GM18868 (cell line): Measurements from ENCODE around the gene FAM219A.

ENCODE experiments used
- ATAC-seq: cut with Tn5 transposase; IDR thresholded peaks from one replicate; pipeline ENCODE4 v1.9.1; 2021; ENCODE audit warnings: mild to moderate bottlenecking, moderate library complexity; ENCODE audit not compliant: unreplicated experiment

Gene FAM219A, protein sequence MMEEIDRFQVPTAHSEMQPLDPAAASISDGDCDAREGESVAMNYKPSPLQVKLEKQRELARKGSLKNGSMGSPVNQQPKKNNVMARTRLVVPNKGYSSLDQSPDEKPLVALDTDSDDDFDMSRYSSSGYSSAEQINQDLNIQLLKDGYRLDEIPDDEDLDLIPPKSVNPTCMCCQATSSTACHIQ

DNA sequence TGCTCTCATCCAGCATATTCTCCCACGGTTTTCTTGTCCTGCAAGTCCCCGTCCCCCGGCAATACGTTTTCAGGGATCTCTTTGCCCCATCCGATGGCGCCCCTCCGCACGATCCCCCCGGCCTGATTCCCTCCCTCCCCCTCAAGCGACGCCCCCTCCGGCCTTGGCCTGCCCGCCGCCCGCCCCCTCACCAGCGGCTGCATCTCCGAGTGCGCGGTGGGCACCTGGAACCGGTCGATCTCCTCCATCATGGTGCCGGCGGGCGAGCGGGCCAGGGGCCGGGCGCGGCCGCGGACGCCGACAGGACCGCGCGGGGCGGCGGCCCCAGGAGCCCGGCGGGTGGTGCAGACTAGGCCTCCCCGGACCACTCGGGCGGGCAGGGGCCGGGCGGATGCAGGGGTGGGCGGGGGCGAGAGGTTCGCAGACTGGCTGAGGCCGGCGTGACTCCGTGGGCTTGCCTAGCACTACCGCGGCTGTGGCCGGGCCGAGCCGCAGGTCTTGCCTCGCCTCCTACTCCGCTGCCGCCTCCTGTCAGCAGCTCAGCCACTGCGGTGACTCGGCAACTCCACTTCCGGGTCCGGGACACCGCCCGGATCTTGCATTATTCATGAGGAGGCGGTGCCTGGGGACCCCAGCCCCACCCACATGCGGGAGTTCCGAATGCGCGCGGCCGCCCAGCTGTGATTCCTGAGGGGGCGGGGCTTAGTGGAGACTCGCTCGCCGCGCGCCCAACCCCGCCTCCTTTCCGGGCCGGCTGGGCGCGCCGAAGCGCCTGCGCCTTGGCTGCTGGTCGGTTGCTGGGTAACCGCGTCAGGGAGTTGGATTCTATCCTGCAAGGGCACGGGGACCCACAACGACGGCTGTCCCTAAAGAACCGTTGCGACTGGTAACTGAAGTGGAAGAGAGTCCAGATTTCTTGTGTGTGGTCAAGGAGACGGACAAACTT lies at the start of gene FAM219A, which contains the start of gene DNAI1:
Gene FAM219A, minus strand, starts transcription at position 558 of the 946 bp plus-strand sequence. Its CDS starts 307 bp downstream, at position 251.
Gene DNAI1, plus strand, starts transcription at position 793 of the 946 bp plus-strand sequence. CDS start 201 bp downstream, outside the sequence.
- ATAC-seq: peak; percentile 98

DNA sequence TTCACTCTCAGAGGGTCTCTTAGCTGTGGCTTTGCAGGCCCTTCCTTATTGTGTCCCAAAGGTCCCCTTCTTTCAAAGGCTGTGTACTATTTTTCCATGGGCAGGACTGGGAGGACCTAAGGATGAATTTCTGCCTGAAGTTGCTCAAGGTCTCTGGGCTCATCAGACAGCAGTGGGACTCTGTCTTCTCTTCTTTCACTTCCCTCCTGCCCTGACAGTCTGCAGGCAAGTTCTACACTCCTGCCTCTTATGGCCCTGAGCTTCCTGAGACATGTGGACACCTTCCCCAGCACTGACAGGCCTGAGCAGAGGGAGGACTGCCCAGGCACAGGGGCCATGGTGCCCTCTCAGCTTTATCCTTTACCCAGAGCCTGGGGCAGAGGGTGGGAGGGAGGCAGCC lies 49.6 kb upstream of the FAM219A start:
- no peak for ATAC-seq

DNA sequence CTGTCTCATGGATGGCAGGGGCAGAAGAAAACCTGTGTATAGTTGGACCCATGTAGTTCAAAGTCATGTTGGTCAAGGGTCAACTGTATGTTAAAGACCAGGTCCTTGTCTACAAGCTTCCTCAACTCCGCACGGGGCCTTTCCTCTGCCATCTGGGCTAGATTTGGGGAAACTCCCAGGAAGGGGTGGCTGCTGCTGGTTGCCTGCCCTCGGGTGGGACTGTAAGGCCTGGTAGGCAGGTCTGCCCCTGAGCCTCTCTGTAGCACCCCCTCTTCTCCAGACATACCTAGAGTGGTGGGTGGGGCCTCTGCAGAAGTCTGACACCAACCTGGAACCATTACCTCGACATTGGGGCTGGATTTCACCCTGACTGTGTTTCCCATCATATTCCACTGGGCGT lies 49.2 kb upstream of the FAM219A start:
- ATAC-seq: no peak

DNA sequence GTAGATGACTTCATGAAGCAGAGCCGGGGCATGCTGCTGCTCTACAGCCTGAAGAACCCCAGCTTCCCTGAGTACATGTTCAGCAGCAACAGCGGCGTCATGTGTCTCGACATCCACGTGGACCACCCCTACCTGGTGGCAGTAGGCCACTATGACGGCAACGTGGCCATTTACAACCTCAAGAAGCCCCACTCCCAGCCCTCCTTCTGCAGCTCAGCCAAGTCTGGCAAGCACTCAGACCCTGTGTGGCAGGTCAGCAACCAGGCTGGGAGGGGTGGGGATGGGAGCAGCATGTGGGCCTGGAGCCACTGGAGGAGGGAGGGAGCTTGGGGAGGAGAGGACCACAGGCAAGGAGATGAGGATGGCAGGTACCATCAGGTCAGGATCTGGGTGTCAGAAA lies 48.3 kb upstream of the FAM219A start:
- no peak for ATAC-seq

DNA sequence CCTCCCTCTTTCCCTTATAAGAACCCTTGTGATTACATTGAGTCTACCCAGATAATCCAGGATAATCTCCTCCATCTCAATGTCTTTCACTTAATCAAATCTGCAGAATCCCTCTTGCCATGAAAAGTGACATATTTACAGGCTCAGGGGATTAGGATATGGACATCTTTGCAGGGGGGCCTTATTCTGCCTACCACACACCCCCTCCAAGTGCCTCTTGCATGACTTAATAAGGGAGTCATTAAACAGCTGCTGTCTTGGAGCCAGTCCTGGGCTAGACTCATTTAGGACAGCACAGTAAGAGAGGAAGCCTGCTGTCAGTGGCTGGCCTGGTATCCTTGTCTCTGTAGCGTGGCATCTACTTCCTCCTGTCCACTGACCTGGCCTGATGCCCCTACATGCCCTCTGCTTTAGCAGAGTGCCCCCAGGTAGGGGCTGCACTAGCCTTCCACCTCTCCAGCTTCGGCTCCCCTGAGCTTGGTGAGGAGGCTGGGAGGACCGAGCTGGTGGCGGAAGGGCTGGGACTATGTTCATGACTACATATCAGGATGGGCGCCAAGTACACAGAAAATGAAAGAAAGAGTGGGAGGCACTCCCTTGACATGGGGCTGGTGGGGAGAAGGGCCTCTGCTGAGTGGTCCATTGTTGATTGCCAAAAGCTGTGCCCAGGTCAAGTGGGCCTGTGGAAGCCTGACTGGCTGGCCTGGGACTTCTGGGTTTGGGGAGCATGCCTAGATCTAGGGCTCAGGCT lies 47.2 kb upstream of the FAM219A start:
- no peak for ATAC-seq

DNA sequence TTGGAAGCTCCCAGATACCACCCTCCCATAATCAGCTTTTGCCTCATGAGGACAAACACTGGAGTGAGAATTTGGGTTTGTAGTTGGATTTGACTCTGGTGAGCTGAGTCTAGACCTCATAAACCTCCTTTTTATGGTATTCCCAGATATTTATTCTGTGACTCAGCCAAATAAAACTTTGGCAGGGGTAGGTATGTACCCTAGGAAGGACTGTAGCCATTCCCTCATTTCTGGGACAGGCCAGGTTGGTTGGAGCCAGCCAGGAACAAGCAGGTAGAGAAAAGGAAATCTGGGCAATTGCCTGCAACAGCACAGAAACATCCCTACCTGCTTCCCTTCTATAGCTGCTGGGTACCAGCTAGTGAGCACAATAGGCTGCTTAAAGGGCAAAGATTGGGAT lies 45.0 kb upstream of the FAM219A start:
- no peak for ATAC-seq

DNA sequence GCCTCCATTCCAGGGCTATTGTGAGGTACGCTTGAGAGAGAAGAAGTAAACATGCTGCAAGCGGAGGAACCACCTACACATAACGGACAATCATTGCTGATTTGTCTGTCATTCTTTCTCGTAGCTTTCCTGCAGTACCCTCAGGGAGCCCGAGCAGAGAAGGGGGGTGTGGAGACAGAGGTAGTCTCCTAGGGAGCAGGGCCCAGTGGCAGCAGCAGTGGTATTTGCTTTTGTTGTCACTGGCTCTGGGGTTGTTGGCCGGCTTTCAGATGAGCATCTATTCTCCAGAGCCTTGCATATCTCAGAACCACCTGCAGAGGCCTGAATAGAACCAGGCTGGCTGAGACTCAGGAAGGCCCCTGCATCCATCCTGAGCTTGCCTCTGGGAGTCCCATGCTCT lies 44.5 kb upstream of the FAM219A start:
- ATAC-seq: no peak

DNA sequence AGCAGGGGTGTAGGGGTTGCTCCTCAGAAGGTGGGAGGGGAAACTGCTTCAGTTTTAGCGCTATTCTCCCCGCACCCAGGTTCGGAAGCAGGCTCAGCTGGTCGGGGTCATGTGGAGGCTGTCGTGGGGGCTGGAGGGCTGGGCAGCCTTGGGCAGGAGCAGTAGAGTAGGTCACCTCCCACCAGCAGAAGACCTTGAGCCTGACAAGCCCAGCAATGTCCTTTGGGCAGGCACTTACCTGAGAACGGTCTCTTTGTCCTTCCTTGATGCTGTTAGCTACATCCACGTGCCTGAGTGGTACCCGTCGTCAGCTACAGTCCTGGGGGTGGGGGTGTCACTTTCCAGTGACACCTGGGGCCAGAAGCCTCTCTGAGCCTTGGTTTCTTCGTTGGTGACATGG lies 44.1 kb upstream of the FAM219A start:
- no peak for ATAC-seq

DNA sequence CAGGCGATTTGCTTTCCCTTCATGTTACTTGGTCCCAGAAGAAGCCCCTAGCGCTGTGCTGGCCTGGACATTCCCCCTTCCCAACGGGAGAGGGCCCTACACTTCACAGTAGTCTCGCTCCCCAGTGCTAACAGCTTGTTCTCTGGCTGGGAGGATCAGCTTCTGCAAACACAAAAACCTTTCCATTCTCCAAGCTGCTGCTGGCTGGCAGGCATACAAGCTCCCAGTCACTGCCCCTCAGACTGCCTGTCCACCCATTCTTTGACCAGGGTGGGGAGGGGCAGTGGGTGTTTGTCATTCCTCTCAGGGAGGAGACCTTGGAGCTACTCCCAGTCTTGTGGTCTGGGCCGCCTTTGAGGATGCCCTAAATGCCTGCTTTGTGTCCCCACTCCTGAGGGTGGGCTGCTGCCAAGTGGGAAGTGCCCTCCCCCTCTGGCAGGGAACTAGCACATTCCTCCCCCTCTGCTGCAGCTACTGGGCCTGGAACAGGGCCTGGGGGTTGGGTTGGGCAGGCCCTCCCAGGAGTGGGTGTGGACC lies 43.6 kb upstream of the FAM219A start:
- ATAC-seq: no peak

DNA sequence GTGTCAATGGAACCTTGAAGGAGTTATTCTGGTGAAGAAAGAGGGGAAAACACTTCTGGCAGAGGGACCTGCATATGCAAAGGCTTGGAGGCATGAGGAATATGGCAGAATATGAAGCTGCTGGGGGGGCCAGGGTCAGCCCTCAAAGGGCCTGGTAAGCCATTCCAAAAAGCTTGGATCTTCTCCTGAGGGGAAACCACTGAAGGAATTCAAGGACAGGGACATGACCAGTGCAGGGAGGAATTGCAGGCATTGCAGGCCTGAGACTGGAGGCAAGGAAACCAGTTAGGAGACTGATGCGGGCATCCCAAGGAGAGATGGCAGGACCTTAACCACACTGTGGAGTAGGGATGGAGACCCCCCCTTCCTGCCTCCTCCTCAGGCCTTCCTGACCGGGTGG lies 43.0 kb upstream of the FAM219A start:
- no peak for ATAC-seq

DNA sequence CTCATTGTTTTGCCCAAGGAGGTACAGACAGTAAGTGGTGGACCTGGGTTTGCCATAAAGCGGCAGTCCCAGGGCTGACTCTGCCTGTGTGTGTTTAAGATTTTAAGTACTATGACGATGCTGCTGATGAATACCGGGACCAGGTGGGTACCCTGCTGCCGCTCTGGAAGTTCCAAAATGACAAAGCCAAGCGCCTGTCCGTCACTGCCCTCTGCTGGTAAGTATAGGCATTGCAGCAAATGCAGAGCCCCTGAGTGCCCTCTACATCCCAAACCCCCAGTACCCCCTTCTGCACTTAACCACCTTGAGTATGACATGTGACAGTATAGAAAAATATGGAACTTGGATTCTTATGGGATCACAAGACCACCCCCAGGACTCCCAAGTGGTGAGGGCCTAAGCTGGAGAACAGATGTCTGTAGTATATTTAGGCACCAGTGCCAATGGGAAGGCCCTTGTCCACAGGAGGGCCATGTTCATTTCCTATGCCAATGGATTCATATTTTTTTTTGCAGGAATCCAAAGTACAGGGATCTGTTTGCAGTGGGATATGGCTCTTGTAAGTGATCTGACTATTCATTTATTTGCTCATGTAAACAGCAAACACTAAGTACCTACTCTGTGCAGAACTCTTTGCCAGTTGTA lies 42.4 kb upstream of the FAM219A start:
- ATAC-seq: no peak

DNA sequence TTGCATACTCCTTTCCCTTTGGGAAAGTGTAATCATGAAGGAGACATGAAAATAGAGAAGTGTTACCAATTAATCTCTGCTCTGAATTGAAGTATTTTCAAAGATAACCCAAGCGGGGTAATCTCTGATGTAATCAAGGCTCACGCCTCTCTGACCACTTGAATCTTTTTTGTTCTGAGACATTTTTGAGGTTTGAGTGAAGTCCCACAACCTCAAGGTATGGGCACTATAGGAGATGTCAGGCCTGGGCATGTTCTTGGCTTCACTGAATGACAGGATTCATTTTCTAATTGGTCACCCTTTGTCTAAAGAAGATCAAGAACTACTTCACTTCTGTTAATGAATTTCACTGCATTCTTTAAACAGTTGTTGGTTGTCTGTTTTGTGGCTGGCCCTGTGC lies 40.7 kb upstream of the FAM219A start:
- ATAC-seq: no peak

DNA sequence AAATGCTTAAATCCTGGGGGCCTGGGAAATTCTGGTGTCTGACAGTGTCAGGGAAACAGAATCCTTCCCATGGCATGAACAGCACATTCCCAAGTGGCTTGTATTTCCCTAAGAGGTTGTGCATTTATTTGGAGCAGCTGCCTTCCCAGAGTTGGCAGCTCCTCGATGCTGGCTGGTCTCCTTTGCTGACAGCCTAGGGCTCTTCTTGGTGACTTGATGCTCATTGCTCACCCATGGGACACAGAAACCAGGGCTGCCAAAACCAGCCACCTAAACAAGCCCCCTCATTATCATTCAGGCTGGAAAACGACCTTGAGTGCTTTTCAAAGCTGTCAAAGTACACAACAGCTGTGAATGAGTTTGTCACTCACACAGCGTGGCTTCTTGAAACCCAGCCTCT lies 40.2 kb upstream of the FAM219A start:
- ATAC-seq: no peak

DNA sequence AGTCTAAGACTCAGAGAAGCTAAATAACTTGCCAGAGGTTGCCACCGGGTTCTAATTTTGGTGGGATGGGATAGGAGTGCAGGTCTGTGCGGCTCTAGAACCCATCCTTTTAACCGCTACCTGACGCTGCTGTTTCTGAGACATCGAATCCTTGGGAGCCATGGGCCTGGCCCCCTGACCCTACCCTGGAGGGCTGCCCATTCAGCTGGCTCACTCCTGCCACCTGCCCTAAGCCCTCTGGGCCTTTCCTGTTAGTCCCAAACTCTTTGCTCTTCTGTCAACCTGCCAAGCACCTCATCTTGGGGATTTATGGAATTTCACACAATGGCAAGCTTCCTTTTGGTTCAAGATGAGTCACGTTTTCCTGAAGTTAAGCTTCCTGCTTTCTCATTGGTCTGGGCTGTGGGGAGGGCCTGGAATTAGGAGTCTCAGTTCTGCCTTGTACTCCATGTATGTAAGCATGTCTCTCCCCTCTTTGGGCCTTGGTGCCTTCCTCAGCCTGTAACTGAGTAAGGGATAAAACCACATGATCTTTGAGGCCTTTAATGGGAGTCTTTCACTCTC lies 37.9 kb upstream of the FAM219A start:
- ATAC-seq: no peak

DNA sequence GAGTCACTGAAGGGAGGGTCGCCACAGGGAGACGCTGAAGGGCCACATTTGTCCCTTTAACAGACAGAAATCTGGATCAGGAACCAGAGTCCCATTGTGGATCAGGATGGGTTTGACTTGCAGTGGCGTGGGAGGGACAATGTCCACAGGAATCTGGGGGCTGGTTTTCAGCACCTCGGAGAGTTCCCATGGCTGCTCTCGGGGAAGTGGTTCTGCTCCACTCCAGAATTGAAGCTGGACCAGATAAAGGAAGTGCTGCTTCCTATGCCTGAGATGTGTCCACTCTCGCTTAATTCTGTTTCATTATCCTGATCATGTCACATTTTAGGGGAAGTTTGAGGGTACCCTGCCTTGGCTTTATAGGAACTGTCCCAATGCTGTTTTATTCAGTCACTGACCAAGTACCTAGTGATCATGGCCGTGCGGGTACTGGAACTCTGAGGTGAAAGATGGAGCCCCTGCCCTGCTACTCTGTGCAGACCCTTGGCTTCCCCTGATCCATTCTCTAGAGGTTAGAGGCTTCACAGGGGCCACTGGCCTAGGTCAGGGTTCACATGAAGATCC lies 35.7 kb upstream of the FAM219A start:
- ATAC-seq: no peak

DNA sequence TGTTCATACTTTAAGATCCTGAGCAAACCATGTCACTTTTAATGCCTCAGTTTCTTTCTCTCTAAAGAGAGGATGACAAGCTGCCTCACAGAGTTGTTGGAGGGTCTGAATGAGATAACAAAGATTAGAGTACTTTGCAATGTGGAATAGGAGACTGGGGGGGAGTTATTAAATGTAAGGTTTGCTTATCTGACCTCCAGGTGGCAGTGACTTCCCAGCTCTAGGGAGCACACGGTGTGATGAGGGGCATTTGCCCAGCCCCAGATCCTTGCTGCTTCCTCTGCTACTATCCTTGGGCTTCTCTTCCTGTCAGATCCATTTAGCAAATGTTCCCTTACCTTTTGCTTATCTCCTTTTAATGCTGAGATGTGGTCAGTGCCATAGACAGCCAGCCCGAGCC lies 33.7 kb upstream of the FAM219A start:
- no peak for ATAC-seq

DNA sequence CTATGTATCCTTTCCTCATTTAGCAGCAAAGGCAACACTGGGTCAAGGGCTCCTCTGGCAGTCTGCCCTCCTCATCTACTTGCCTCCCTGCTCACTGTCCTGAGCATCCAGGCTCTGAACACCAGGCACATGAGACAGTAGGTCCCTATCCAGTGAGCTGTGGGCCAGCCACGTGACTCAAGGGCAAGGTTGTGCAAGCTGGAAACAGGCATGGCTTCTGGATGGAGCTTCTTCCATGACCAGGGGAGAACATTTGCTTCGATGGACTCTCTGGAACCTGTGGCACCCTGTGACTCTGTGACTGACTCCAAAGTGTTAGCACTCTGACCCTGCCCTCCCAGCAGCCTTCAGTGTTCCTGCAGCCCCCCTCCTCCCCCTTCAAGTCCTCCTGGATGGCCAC lies 33.2 kb upstream of the FAM219A start:
- ATAC-seq: no peak

DNA sequence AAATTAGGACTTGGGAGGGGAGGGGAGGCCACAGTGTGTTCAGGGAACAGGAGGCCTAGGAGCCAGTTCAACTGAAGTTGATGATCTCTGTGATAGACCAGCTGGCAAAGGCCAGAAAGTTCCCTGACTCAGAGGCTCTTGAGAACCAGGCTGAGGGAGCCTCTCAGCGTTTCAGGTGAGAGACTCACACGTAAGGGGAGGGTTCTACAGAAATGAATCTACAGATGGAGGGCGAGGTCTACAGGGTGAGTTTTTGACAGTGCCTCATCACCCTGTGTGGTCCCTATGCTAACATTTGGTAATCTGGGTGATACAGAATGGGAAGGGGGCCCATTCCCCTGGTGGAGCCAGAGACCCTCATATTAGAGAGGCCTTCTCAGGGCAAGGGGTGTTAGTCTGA lies 32.4 kb upstream of the FAM219A start:
- ATAC-seq: no peak

DNA sequence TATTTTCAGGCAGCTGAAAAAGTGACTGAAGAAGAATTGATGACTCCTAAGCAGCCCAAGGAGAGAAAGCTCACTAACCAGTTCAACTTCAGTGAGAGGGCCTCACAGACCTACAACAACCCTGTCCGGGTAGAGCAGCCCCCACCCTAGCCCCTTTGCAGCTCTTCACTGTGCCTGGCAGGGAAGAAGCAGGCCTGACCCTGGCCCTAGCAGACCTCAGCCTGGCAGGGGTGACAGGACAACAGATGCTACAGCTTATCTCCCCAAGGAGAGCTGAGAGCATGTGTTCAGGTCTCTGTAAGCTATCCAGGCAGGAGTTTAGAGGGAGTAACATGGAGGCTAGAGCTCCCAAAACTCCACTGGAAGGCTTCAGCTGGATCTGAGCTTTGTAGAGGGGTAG lies 32.0 kb upstream of the FAM219A start:
- ATAC-seq: no peak

DNA sequence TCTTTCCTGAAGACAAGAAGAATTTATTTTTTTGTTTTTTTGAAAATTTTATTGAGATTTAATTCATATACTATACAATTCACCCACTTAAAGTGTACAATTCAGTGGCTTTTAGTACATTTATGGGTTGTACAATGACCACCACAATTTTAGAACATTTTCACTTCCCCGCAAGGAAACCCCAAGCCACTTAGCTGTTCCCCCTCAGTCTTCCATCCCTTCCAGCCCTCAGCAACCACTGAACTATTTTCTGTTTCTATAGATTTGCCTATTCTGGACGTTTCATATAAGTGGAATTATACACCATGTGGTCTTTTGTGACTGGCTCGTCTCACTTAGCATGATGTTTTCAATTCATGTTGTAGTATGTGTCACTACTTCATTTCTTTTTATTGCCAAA lies 28.2 kb upstream of the FAM219A start:
- no peak for ATAC-seq
